VCaP (cell line): Measurements from ENCODE around the gene OAS2.
"Not testable (repeated sequence)": the region's sequence is repeated elsewhere in the genome, so short reads cannot be mapped to it uniquely, and the experiment has no call there.

Experiments
- H3K27ac ChIP-seq: fragments of 450-650 bp; 2 replicates; pipeline ENCODE4 v1.5.1; 2017
- CTCF ChIP-seq: fragments of 450-650 bp; conservative IDR thresholded peaks from 2 replicates; pipeline ENCODE4 v1.5.1; 2017; ENCODE audit warnings: mild to moderate bottlenecking, moderate library complexity

OAS2 gene

GRCh38 chr12:112987561-112987960 is 9.2 kb downstream of the OAS2 start:
- no peak overlapping the region for H3K27ac ChIP-seq
- no peak for TF ChIP-seq CTCF

- no peak overlapping the region for H3K27ac ChIP-seq
- TF ChIP-seq CTCF = no peak
These were observed 9.9 kb downstream of the OAS2 start for GRCh38 chr12:112988224-112988623.

GRCh38 chr12:112988823-112989385 is 10.6 kb downstream of the OAS2 start:
- H3K27ac ChIP-seq = not testable (repeated sequence)

GRCh38 chr12:112989806-112990205 is 11.5 kb downstream of the OAS2 start:
- H3K27ac ChIP-seq = no peak overlapping the region
- no peak for TF ChIP-seq CTCF

- H3K27ac ChIP-seq = peak overlapping the region; percentile 83
- TF ChIP-seq CTCF = peak; percentile 99
These were observed 14.5 kb downstream of the OAS2 start for GRCh38 chr12:112992541-112993398.

GRCh38 chr12:112995008-112995407 is 16.7 kb downstream of the OAS2 start:
- TF ChIP-seq CTCF = no peak
- H3K27ac ChIP-seq = no peak overlapping the region; the same call in 1 of the 2 replicates

- H3K27ac ChIP-seq = no peak overlapping the region
- TF ChIP-seq CTCF = no peak
These were observed 18.2 kb downstream of the OAS2 start for GRCh38 chr12:112996501-112996900.

GRCh38 chr12:112997506-112997905 is 19.2 kb downstream of the OAS2 start:
- no peak for TF ChIP-seq CTCF

More at GRCh38 chr12:112997506-112997905, 19.2 kb downstream of the OAS2 start:
- no peak overlapping the region for H3K27ac ChIP-seq
